GM12878 (cell line): ENCODE measurements around the gene PDGFD.

Experiments
- CHD1 ChIP-seq: IDR thresholded peaks from 2 replicates; pipeline ENCODE4 v1.6.1; 2012; ENCODE audit warnings: low read depth, low read length, improper control_type of control experiment
- IKZF2 ChIP-seq, 2 experiments: fragments of 450-650 bp; IDR thresholded peaks; 2 replicates each; pipeline ENCODE4 v1.6.1; 2017; ENCODE audit warnings: mild to moderate bottlenecking in 2 of 2, moderate library complexity in 2 of 2
- NBN ChIP-seq: fragments of 450-650 bp; IDR thresholded peaks from 2 replicates; pipeline ENCODE4 v1.6.1; 2016
- POLR2AphosphoS5 ChIP-seq: IDR thresholded peaks from 2 replicates; pipeline ENCODE4 v1.6.1; 2011; ENCODE audit warnings: mild to moderate bottlenecking, low read length, inconsistent platforms
- RAD21 ChIP-seq: IDR thresholded peaks from 2 replicates; pipeline ENCODE4 v1.6.1; 2011; ENCODE audit warnings: mild to moderate bottlenecking, low read depth, low read length, moderate library complexity; ENCODE audit not compliant: insufficient read depth
- REST ChIP-seq: IDR thresholded peaks from 2 replicates; pipeline ENCODE4 v1.6.1; 2012; ENCODE audit warnings: mild to moderate bottlenecking, low read depth, low read length
- SREBF1 ChIP-seq: IDR thresholded peaks from 2 replicates; pipeline ENCODE4 v1.6.1; 2012; ENCODE audit warnings: mild to moderate bottlenecking, low read length
- YBX1 ChIP-seq: fragments of 450-650 bp; IDR thresholded peaks from 2 replicates; pipeline ENCODE4 v1.6.1; 2016; ENCODE audit warnings: antibody characterized with exemption
- TF ChIP-seq, protein P1 (sequence below), 3 experiments: IDR thresholded peaks in 2 of 3; conservative IDR thresholded peaks in 1 of 3; 2 replicates each; pipeline ENCODE4 v1.5.1; 2011; ENCODE audit warnings: low read depth in 3 of 3, low read length in 3 of 3, mild to moderate bottlenecking in 3 of 3, control low read depth in 2 of 3, moderate library complexity in 2 of 3, inconsistent platforms in 1 of 3, mixed read lengths in 1 of 3; ENCODE audit not compliant: control insufficient read depth in 2 of 3, insufficient read depth in 1 of 3; ENCODE audit errors: extremely low read depth in 1 of 3

DNA sequence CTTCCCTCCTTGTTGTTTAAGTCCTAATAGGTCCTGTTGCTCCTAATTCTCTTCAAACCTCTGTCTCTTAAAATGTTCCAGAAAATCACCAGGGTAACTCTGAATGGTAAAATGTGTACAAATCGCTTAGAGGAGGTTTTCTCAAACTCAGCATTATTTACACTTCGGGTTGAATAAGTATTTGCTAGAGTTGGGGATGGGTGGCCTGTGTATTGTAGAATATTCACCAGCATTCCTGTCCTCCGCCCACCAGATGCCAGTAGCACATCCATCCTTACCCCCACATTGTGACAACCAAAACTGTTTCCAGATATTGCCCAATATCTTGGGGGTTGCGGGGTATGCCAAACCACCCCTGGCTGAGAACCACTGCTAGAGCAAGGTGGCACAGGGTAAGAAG is 191.9 kb downstream of the PDGFD start:
- no peak for TF ChIP-seq CHD1
- TF ChIP-seq IKZF2 (IDR thresholded peaks at IDR 0.05), result no peak
- TF ChIP-seq YBX1, result no peak
- TF ChIP-seq POLR2AphosphoS5, result no peak
- no peak for TF ChIP-seq REST
- no peak for TF ChIP-seq SREBF1
- TF ChIP-seq RAD21, result no peak
- TF ChIP-seq, protein P1, sequence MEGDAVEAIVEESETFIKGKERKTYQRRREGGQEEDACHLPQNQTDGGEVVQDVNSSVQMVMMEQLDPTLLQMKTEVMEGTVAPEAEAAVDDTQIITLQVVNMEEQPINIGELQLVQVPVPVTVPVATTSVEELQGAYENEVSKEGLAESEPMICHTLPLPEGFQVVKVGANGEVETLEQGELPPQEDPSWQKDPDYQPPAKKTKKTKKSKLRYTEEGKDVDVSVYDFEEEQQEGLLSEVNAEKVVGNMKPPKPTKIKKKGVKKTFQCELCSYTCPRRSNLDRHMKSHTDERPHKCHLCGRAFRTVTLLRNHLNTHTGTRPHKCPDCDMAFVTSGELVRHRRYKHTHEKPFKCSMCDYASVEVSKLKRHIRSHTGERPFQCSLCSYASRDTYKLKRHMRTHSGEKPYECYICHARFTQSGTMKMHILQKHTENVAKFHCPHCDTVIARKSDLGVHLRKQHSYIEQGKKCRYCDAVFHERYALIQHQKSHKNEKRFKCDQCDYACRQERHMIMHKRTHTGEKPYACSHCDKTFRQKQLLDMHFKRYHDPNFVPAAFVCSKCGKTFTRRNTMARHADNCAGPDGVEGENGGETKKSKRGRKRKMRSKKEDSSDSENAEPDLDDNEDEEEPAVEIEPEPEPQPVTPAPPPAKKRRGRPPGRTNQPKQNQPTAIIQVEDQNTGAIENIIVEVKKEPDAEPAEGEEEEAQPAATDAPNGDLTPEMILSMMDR (IDR thresholded peaks at IDR 0.05 in 2 of 3, conservative IDR thresholded peaks at IDR 0.05 in 1 of 3; ENCODE audit: control insufficient read depth in 2 of 3, extremely low read depth in 1 of 3, insufficient read depth in 1 of 3, low read depth in 3 of 3, low read length in 3 of 3), result no peak
- no peak for TF ChIP-seq NBN
